GM10266 (cell line): ENCODE measurements around the gene TPD52L3.

Experiments
- DNase-seq: peaks from one replicate; pipeline ENCODE4 v3.0.0; 2012; ENCODE audit errors: extremely low spot score
- TF ChIP-seq, protein P1 (sequence below): IDR thresholded peaks from 2 replicates; pipeline ENCODE4 v1.5.1; 2012; ENCODE audit warnings: mild to moderate bottlenecking, low read depth; ENCODE audit not compliant: control insufficient read depth, insufficient read depth; ENCODE audit errors: missing control alignments

The TPD52L3 gene

DNA sequence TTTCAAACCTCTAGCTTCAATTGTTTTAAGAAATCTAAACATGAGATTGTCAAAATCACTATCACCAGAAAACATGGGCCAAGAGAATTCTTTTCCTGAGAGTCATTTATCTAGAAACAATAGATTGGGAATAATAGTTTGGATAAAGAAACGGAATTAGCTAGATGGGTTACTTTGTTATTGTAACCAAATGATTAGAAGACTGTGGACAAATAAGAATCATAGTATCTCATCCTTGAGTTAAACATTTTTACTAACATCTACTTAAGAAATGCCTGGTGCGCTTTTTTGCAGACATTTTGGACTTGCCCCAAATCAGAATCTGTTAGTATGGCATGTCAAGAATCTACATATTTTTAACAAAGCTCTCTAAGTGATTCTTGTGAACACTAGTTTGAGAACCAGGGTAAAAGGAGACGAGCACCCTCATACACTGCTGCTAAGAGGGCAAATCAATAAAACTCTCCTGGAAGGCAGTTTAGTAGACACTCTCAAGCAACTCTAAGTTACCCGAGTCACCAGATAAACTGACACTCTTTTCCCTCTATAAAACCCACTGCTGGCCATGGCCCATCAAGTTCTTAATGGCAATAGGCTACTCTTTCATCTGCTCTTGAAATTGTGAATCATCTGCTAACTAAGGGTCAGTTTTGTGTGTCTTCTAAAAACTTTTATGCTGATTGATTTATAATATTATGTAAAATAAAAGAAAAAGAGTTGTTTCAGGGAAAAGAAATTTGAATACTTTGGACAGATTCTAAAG, 39.1 kb downstream of the TPD52L3 start:
- DNase-seq = no peak
- TF ChIP-seq, protein P1, sequence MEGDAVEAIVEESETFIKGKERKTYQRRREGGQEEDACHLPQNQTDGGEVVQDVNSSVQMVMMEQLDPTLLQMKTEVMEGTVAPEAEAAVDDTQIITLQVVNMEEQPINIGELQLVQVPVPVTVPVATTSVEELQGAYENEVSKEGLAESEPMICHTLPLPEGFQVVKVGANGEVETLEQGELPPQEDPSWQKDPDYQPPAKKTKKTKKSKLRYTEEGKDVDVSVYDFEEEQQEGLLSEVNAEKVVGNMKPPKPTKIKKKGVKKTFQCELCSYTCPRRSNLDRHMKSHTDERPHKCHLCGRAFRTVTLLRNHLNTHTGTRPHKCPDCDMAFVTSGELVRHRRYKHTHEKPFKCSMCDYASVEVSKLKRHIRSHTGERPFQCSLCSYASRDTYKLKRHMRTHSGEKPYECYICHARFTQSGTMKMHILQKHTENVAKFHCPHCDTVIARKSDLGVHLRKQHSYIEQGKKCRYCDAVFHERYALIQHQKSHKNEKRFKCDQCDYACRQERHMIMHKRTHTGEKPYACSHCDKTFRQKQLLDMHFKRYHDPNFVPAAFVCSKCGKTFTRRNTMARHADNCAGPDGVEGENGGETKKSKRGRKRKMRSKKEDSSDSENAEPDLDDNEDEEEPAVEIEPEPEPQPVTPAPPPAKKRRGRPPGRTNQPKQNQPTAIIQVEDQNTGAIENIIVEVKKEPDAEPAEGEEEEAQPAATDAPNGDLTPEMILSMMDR = no peak

DNA sequence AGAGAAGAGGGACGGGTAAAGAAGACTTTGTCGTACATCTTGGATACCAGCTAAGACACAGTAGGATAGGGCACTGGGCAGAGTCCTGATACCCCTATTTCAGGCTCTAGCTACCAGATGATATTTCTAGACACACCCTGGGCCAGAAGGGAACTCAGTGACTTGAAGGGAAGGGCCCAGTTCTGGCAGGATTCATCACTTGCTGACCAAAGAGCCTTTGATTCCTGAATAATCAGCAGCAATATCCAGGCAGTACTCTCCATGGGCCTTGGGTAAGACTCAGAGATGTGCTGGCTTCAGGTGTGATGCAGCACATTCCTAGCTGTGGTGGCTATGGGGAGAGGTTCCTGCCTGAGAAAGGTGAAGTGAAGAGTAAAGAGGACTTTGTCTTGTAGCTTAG, 40.7 kb downstream of the TPD52L3 start:
- TF ChIP-seq, protein P1 = no peak
- no peak for DNase-seq
